ENCODE results near the gene OSCP1.
A peak's percentile ranks its signal among the peaks of the same experiment; 100 is the strongest.

Gene OSCP1

GRCh38 chr1:36475910-36476604 is 25.8 kb upstream of the OSCP1 start:
- no peak for DNase-seq (ENCODE audit: extremely low spot score, insufficient read length, low read depth)
- FAIRE-seq: no peak

GRCh38 chr1:36475341-36475740 is 25.1 kb upstream of the OSCP1 start:
- FAIRE-seq: no peak

GRCh38 chr1:36472656-36473055 is 22.4 kb upstream of the OSCP1 start:
- FAIRE-seq (no peak), DNase-seq (ENCODE audit: extremely low spot score, insufficient read length, low read depth) (no peak)

More at GRCh38 chr1:36475341-36475740, 25.1 kb upstream of the OSCP1 start:
- no peak for DNase-seq (ENCODE audit: extremely low spot score, insufficient read length, low read depth)

GRCh38 chr1:36471830-36472641 is 21.8 kb upstream of the OSCP1 start:
- FAIRE-seq (no peak), DNase-seq (ENCODE audit: extremely low spot score, insufficient read length, low read depth) (no peak)

GRCh38 chr1:36469163-36469562 is 18.9 kb upstream of the OSCP1 start:
- FAIRE-seq (no peak), DNase-seq (ENCODE audit: extremely low spot score, insufficient read length, low read depth) (no peak)

GRCh38 chr1:36467700-36468455 is 17.6 kb upstream of the OSCP1 start:
- DNase-seq (ENCODE audit: extremely low spot score, insufficient read length, low read depth) (no peak), FAIRE-seq (no peak)

- DNase-seq (ENCODE audit: extremely low spot score, insufficient read length, low read depth) (no peak), FAIRE-seq (no peak)
Measured at GRCh38 chr1:36467027-36467410, 16.8 kb upstream of the OSCP1 start.

GRCh38 chr1:36466370-36467026 is 16.2 kb upstream of the OSCP1 start:
- FAIRE-seq (no peak), DNase-seq (ENCODE audit: extremely low spot score, insufficient read length, low read depth) (no peak)

- DNase-seq (ENCODE audit: extremely low spot score, insufficient read length, low read depth) (no peak), FAIRE-seq (no peak)
Measured at GRCh38 chr1:36465731-36466369, 15.6 kb upstream of the OSCP1 start.

- no peak for DNase-seq (ENCODE audit: extremely low spot score, insufficient read length, low read depth)
- FAIRE-seq: no peak
Measured at GRCh38 chr1:36464605-36465393, 14.5 kb upstream of the OSCP1 start.

- peak; percentile 99 for FAIRE-seq
- DNase-seq (ENCODE audit: extremely low spot score, insufficient read length, low read depth): peak; percentile 94
Measured at GRCh38 chr1:36463803-36464604, 13.8 kb upstream of the OSCP1 start, which contains the start of gene MRPS15. TSS of gene MRPS15 (minus strand) at chr1:36464384. CDS start at chr1:36464275, 109 bp downstream.

- FAIRE-seq: peak; percentile 31
- DNase-seq (ENCODE audit: extremely low spot score, insufficient read length, low read depth): no peak
Measured at GRCh38 chr1:36463463-36463802, 13.2 kb upstream of the OSCP1 start.

GRCh38 chr1:36458910-36459309 is 8.7 kb upstream of the OSCP1 start:
- no peak for DNase-seq (ENCODE audit: extremely low spot score, insufficient read length, low read depth)
- no peak for FAIRE-seq

GRCh38 chr1:36457691-36458090 is 7.4 kb upstream of the OSCP1 start:
- no peak for FAIRE-seq
- no peak for DNase-seq (ENCODE audit: extremely low spot score, insufficient read length, low read depth)

- no peak for FAIRE-seq
Measured at GRCh38 chr1:36456391-36456928, 6.2 kb upstream of the OSCP1 start.

GRCh38 chr1:36455386-36455785 is 5.1 kb upstream of the OSCP1 start:
- FAIRE-seq (no peak), DNase-seq (ENCODE audit: extremely low spot score, insufficient read length, low read depth) (no peak)

More at GRCh38 chr1:36456391-36456928, 6.2 kb upstream of the OSCP1 start:
- DNase-seq (ENCODE audit: extremely low spot score, insufficient read length, low read depth): no peak

- DNase-seq (ENCODE audit: extremely low spot score, insufficient read length, low read depth): no peak
- no peak for FAIRE-seq
Measured at GRCh38 chr1:36453600-36454388, 3.5 kb upstream of the OSCP1 start.
